Osteoblast (primary cell): ENCODE measurements around the gene ETFDH. TPM values are rescaled to one million over a fixed set of nuclear protein-coding genes. Genes with fewer than 3 reads are reported as not detected.
A peak's percentile ranks its signal among the peaks of the same experiment; 100 is the strongest.

Experiments used
- DNase-seq: peaks from one replicate; pipeline ENCODE4 v3.0.0; 2011; ENCODE audit warnings: low spot score, mixed read lengths; ENCODE audit not compliant: insufficient read length; ENCODE audit errors: missing footprints
- H2AFZ ChIP-seq: 2 replicates; pipeline ENCODE4 v1.6.0; 2011; ENCODE audit warnings: mild to moderate bottlenecking, low read length
- H3K27ac ChIP-seq: 2 replicates; pipeline ENCODE4 v1.5.1; 2011; ENCODE audit warnings: mild to moderate bottlenecking, low read depth, low read length, moderate library complexity
- H3K27me3 ChIP-seq: 2 replicates; pipeline ENCODE4 v1.6.0; 2012; ENCODE audit warnings: mild to moderate bottlenecking, control low read depth, inconsistent platforms, low read length, moderate library complexity; ENCODE audit not compliant: insufficient read depth
- H3K36me3 ChIP-seq: 2 replicates; pipeline ENCODE4 v1.5.1; 2011; ENCODE audit warnings: mild to moderate bottlenecking, low read length, control low read depth, moderate library complexity; ENCODE audit not compliant: insufficient read depth
- H3K4me1 ChIP-seq: 2 replicates; pipeline ENCODE4 v1.5.1; 2011; ENCODE audit warnings: mild to moderate bottlenecking, low read length, control low read depth, moderate library complexity; ENCODE audit not compliant: insufficient read depth
- H3K4me2 ChIP-seq: 2 replicates; pipeline ENCODE4 v1.6.0; 2011; ENCODE audit warnings: mild to moderate bottlenecking, low read length; ENCODE audit not compliant: insufficient read depth
- H3K4me3 ChIP-seq: fragments of 200-600 bp; sonication (generic); 3 replicates; pipeline ENCODE4 v1.5.1; 2012; ENCODE audit warnings: mild to moderate bottlenecking, low read length, inconsistent platforms; ENCODE audit not compliant: insufficient read depth
- H3K79me2 ChIP-seq: 2 replicates; pipeline ENCODE4 v1.6.0; 2012; ENCODE audit warnings: mild to moderate bottlenecking, low read length, control low read depth, inconsistent platforms; ENCODE audit not compliant: insufficient read depth
- H3K9me3 ChIP-seq: 2 replicates; pipeline ENCODE4 v1.5.1; 2011; ENCODE audit warnings: low read depth, low read length, control low read depth
- H4K20me1 ChIP-seq: 2 replicates; pipeline ENCODE4 v1.6.0; 2012; ENCODE audit warnings: mild to moderate bottlenecking, low read length, control low read depth; ENCODE audit not compliant: insufficient read depth
- total RNA-seq: library from RNA; depleted of rRNA; stranded (reverse); fragments of >200 nt; gene quantifications from 2 replicates; pipeline ENCODE4 v1.2.3, GENCODE V29; 2012
- TF ChIP-seq, protein P1 (sequence below): IDR thresholded peaks from 2 replicates; pipeline ENCODE4 v1.5.1; 2011; ENCODE audit warnings: mild to moderate bottlenecking, low read depth, low read length, moderate library complexity; ENCODE audit errors: extremely low read depth

Gene ETFDH
- total RNA-seq, 1 donor = 29.0 TPM

- peak; percentile 35 for DNase-seq
- H3K79me2 ChIP-seq = peaks cover 16% of the 10 kb centered on the region
- H3K27me3 ChIP-seq = no peaks in the 10 kb centered on the region
- H3K4me1 ChIP-seq = no peaks in the 10 kb centered on the region
- no peak overlapping the region for H2AFZ ChIP-seq
- no peaks in the 10 kb centered on the region for H3K36me3 ChIP-seq
- H3K4me3 ChIP-seq = no peak overlapping the region
- H4K20me1 ChIP-seq = no peaks in the 10 kb centered on the region
- no peaks in the 10 kb centered on the region for H3K9me3 ChIP-seq
- H3K27ac ChIP-seq = no peak overlapping the region
- TF ChIP-seq, protein P1, sequence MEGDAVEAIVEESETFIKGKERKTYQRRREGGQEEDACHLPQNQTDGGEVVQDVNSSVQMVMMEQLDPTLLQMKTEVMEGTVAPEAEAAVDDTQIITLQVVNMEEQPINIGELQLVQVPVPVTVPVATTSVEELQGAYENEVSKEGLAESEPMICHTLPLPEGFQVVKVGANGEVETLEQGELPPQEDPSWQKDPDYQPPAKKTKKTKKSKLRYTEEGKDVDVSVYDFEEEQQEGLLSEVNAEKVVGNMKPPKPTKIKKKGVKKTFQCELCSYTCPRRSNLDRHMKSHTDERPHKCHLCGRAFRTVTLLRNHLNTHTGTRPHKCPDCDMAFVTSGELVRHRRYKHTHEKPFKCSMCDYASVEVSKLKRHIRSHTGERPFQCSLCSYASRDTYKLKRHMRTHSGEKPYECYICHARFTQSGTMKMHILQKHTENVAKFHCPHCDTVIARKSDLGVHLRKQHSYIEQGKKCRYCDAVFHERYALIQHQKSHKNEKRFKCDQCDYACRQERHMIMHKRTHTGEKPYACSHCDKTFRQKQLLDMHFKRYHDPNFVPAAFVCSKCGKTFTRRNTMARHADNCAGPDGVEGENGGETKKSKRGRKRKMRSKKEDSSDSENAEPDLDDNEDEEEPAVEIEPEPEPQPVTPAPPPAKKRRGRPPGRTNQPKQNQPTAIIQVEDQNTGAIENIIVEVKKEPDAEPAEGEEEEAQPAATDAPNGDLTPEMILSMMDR = no peak
- no peak overlapping the region for H3K4me2 ChIP-seq
Measured at GRCh38 chr4:158664806-158665205, 7.3 kb upstream of the ETFDH start.

DNA sequence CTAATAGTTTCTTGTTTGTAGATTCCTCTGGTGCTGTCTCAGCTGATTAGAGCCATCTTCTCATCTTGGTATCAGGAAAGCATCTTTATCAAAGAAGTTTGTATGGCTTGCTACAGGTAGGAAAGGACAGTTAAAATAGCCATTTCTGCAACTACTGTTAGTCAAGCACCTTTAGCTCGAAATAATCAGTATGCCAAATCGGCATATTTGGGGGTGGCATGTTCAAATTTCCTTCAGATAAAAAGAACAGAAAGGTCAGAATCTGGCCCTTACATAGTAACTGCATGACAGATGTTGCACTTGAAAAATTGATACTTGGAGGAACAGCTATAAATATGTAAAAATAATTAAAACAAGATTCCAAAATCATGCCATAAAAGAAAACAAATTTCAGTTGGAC, 5.2 kb upstream of the ETFDH start:
- Histone ChIP-seq H3K79me2 (peaks cover 25% of the 10 kb centered on the region), H3K4me3 (no peak overlapping the region), H4K20me1 (no peaks in the 10 kb centered on the region), H3K4me1 (peaks cover 8% of the 10 kb centered on the region), H3K4me2 (no peak overlapping the region), H3K27ac (no peak overlapping the region), H3K9me3 (no peaks in the 10 kb centered on the region), H3K27me3 (no peaks in the 10 kb centered on the region), H3K36me3 (no peaks in the 10 kb centered on the region), H2AFZ (no peak overlapping the region)
- TF ChIP-seq, protein P1 = no peak
- DNase-seq = no peak

GRCh38 chr4:158667651-158668198, 4.4 kb upstream of the ETFDH start:
- TF ChIP-seq, protein P1 = peak; percentile 76
- Histone ChIP-seq H3K27ac (no peak overlapping the region), H3K9me3 (no peaks in the 10 kb centered on the region), H2AFZ (no peak overlapping the region), H4K20me1 (no peaks in the 10 kb centered on the region), H3K4me3 (no peak overlapping the region), H3K4me2 (no peak overlapping the region), H3K36me3 (no peaks in the 10 kb centered on the region), H3K27me3 (no peaks in the 10 kb centered on the region), H3K79me2 (peaks cover 30% of the 10 kb centered on the region), H3K4me1 (peaks cover 9% of the 10 kb centered on the region)
- DNase-seq = peak; percentile 85

- H3K27me3 ChIP-seq = no peaks in the 10 kb centered on the region
- TF ChIP-seq, protein P1 = no peak
- no peak overlapping the region for H3K4me3 ChIP-seq
- H3K4me2 ChIP-seq = no peak overlapping the region
- DNase-seq = no peak
- H2AFZ ChIP-seq = no peak overlapping the region
- peaks cover 11% of the 10 kb centered on the region for H3K4me1 ChIP-seq
- H3K79me2 ChIP-seq = peaks cover 35% of the 10 kb centered on the region
- no peaks in the 10 kb centered on the region for H3K36me3 ChIP-seq
- H3K27ac ChIP-seq = no peak overlapping the region
- no peaks in the 10 kb centered on the region for H4K20me1 ChIP-seq
- H3K9me3 ChIP-seq = no peaks in the 10 kb centered on the region
Measured at GRCh38 chr4:158669310-158669709, 2.8 kb upstream of the ETFDH start.
